SK-N-MC (cell line): Measurements from ENCODE around the gene GSG1L.

Source experiments
- EZH2 ChIP-seq: fragments of 200-600 bp; sonication (generic); IDR thresholded peaks from one replicate; pipeline ENCODE4 v1.6.1; 2017; ENCODE audit warnings: antibody characterized with exemption
- POLR2AphosphoS5 ChIP-seq: IDR thresholded peaks from 2 replicates; pipeline ENCODE4 v1.6.1; 2012; ENCODE audit warnings: mild to moderate bottlenecking, low read depth, low read length, borderline replicate concordance

GRCh38 chr16:27928542-27928941 is 135.0 kb downstream of the GSG1L start:
- no peak for TF ChIP-seq POLR2AphosphoS5
- no peak for TF ChIP-seq EZH2
